Measurements from ENCODE around the gene LAMP5. TPM values are rescaled to one million over a fixed set of nuclear protein-coding genes. Genes with fewer than 3 reads are reported as not detected.

Gene LAMP5
- total RNA-seq, 1 donor: 0.18 TPM

- DNase-seq (ENCODE audit: low read depth): no peak
- no peak for TF ChIP-seq CTCF (IDR thresholded peaks at IDR 0.05; ENCODE audit: insufficient read depth, low read length)
- no peak overlapping the region for H3K4me3 ChIP-seq (ENCODE audit: low read depth, low read length)
These were observed 56.2 kb downstream of the LAMP5 start for GRCh38 chr20:9570612-9571011.

- no peak overlapping the region for H3K4me3 ChIP-seq (ENCODE audit: low read depth, low read length)
- no peak for DNase-seq (ENCODE audit: low read depth)
- no peak for TF ChIP-seq CTCF (IDR thresholded peaks at IDR 0.05; ENCODE audit: insufficient read depth, low read length)
These were observed 57.4 kb downstream of the LAMP5 start for GRCh38 chr20:9571783-9572182.

GRCh38 chr20:9572670-9573069 is 58.3 kb downstream of the LAMP5 start:
- no peak for DNase-seq (ENCODE audit: low read depth)
- no peak for TF ChIP-seq CTCF (IDR thresholded peaks at IDR 0.05; ENCODE audit: insufficient read depth, low read length)
- H3K4me3 ChIP-seq (ENCODE audit: low read depth, low read length): no peak overlapping the region

GRCh38 chr20:9573335-9574151 is 59.2 kb downstream of the LAMP5 start:
- TF ChIP-seq CTCF (IDR thresholded peaks at IDR 0.05; ENCODE audit: insufficient read depth, low read length): no peak
- H3K4me3 ChIP-seq (ENCODE audit: low read depth, low read length): no peak overlapping the region
- no peak for DNase-seq (ENCODE audit: low read depth)

GRCh38 chr20:9574181-9574580 is 59.8 kb downstream of the LAMP5 start:
- no peak for DNase-seq (ENCODE audit: low read depth)
- H3K4me3 ChIP-seq (ENCODE audit: low read depth, low read length): no peak overlapping the region
- no peak for TF ChIP-seq CTCF (IDR thresholded peaks at IDR 0.05; ENCODE audit: insufficient read depth, low read length)

- no peak for TF ChIP-seq CTCF (IDR thresholded peaks at IDR 0.05; ENCODE audit: insufficient read depth, low read length)
- H3K4me3 ChIP-seq (ENCODE audit: low read depth, low read length): no peak overlapping the region
- DNase-seq (ENCODE audit: low read depth): no peak
These were observed 60.4 kb downstream of the LAMP5 start for GRCh38 chr20:9574776-9575175.

- H3K4me3 ChIP-seq (ENCODE audit: low read depth, low read length): no peak overlapping the region
- TF ChIP-seq CTCF (IDR thresholded peaks at IDR 0.05; ENCODE audit: insufficient read depth, low read length): no peak
- no peak for DNase-seq (ENCODE audit: low read depth)
These were observed 61.4 kb downstream of the LAMP5 start for GRCh38 chr20:9575836-9576235.
